Mucosa of descending colon (tissue), 3 donors: ENCODE measurements around the gene SUB1. TPM values are rescaled to one million over a fixed set of nuclear protein-coding genes. Genes with fewer than 3 reads are reported as not detected.

Experiments
- ATAC-seq: fragments of 200-7000 bp; cut with Tn5 transposase; one replicate; pipeline ENCODE4 v1.9.1; 2020; ENCODE audit warnings: mild to moderate bottlenecking, moderate library complexity
- DNase-seq, 3 donors: peaks; one replicate each; pipeline ENCODE4 v3.0.0-alpha.2; 2020
- H3K36me3 ChIP-seq: fragments of 200-600 bp; one replicate; pipeline ENCODE4 v1.8.0; 2021; ENCODE audit warnings: low read depth, mild to moderate bottlenecking
- H3K4me1 ChIP-seq: fragments of 200-600 bp; one replicate; pipeline ENCODE4 v1.8.0; 2021; ENCODE audit warnings: low read depth, mild to moderate bottlenecking
- H3K4me3 ChIP-seq: fragments of 200-600 bp; one replicate; pipeline ENCODE4 v1.8.0; 2021; ENCODE audit warnings: mild to moderate bottlenecking
- H3K9me3 ChIP-seq: fragments of 200-600 bp; one replicate; pipeline ENCODE4 v1.8.0; 2021; ENCODE audit warnings: mild to moderate bottlenecking
- CTCF ChIP-seq: fragments of 200-600 bp; IDR thresholded peaks from one replicate; pipeline ENCODE4 v1.8.0; 2022; ENCODE audit warnings: antibody characterized with exemption, mild to moderate bottlenecking
- intact Hi-C, 2 donors: fragments of 100-400 bp; cut with DNase I in 1 of 2; cut with micrococcal nuclease in 1 of 2; formaldehyde crosslinking; loops; one replicate each; pipeline versions ENCODE4 v1.11.0 to v1.11.1; 2022; cut with DNase I, micrococcal nuclease
- total RNA-seq, 3 donors: library from RNA; stranded (reverse); fragmentation: NEBNext Ultra II Directional in 2 of 3; extraction: Animal tissue kit (Norgen Biotek cat#: 25700) in 2 of 3; gene quantifications; one replicate each; pipeline versions ENCODE4 v1.2.1 to v1.2.4, GENCODE V29; 2021 to 2023
- donor health status: DM: no; HTN: no; CAD: no; lungs with moderate emphysema.
- donor health status: DM: no; HTN: no; CAD: no.
- donor health status: DM: no; HTN: yes; CAD: no.

SUB1 gene
- total RNA-seq, 3 donors from 2014 or later, result 134 to 174 (median 156) TPM

GRCh38 chr5:32598260-32598937 is 13.0 kb downstream of the SUB1 start:
- peaks cover 23% of the 10 kb centered on the region for H3K4me1 ChIP-seq
- H3K4me3 ChIP-seq, result no peak overlapping the region
- ATAC-seq, result peak; percentile 33
- no peak for TF ChIP-seq CTCF
- intact Hi-C loops, result loop anchor here in 1 of 2 donors (10.0 kb wide), 1 partner anchor 174 kb away; no protein-coding TSS in a partner anchor
- H3K9me3 ChIP-seq, result no peaks in the 10 kb centered on the region
- H3K36me3 ChIP-seq, result no peaks in the 10 kb centered on the region
- DNase-seq, result no peak

- no peak for TF ChIP-seq CTCF
- ATAC-seq, result no peak
- peaks cover 23% of the 10 kb centered on the region for H3K4me1 ChIP-seq
- no peaks in the 10 kb centered on the region for H3K9me3 ChIP-seq
- intact Hi-C loops, result loop anchor here in 1 of 2 donors (10.0 kb wide), 1 partner anchor 174 kb away; no protein-coding TSS in a partner anchor
- DNase-seq, result no peak
- no peak overlapping the region for H3K4me3 ChIP-seq
- H3K36me3 ChIP-seq, result no peaks in the 10 kb centered on the region
These were observed 13.7 kb downstream of the SUB1 start for GRCh38 chr5:32598997-32599549.

- Histone ChIP-seq H3K4me1 (peaks cover 20% of the 10 kb centered on the region), H3K4me3 (no peak overlapping the region), H3K9me3 (no peaks in the 10 kb centered on the region), H3K36me3 (no peaks in the 10 kb centered on the region)
- DNase-seq, result no peak
- ATAC-seq, result no peak
- intact Hi-C loops, result no loop called here
- no peak for TF ChIP-seq CTCF
These were observed 14.8 kb downstream of the SUB1 start for GRCh38 chr5:32600054-32600622.

GRCh38 chr5:32601623-32602295 is 16.4 kb downstream of the SUB1 start:
- intact Hi-C loops, result no loop called here
- Histone ChIP-seq H3K4me3 (no peak overlapping the region), H3K36me3 (no peaks in the 10 kb centered on the region), H3K9me3 (no peaks in the 10 kb centered on the region), H3K4me1 (peaks cover 17% of the 10 kb centered on the region)
- TF ChIP-seq CTCF, result no peak
- ATAC-seq (peak; percentile 55), DNase-seq (peak in 1 of 3 donors; percentile 21)

GRCh38 chr5:32602906-32603305 is 17.5 kb downstream of the SUB1 start:
- peaks cover 9% of the 10 kb centered on the region for H3K4me1 ChIP-seq
- ATAC-seq (no peak), DNase-seq (no peak)
- no peaks in the 10 kb centered on the region for H3K9me3 ChIP-seq
- no peak for TF ChIP-seq CTCF
- no peak overlapping the region for H3K4me3 ChIP-seq
- intact Hi-C loops, result no loop called here
- no peaks in the 10 kb centered on the region for H3K36me3 ChIP-seq
